ENCODE data around the gene ATF2. TPM values are rescaled to one million over a fixed set of nuclear protein-coding genes. Genes with fewer than 3 reads are reported as not detected.
A peak's percentile ranks its signal among the peaks of the same experiment; 100 is the strongest.

The ATF2 gene
- total and polyA plus RNA-seq, 2 of the 8 experiments (the other 6 are each of a cell fraction or from before 2014, with no cell fraction given), result 31.2 to 46.5 TPM

DNA sequence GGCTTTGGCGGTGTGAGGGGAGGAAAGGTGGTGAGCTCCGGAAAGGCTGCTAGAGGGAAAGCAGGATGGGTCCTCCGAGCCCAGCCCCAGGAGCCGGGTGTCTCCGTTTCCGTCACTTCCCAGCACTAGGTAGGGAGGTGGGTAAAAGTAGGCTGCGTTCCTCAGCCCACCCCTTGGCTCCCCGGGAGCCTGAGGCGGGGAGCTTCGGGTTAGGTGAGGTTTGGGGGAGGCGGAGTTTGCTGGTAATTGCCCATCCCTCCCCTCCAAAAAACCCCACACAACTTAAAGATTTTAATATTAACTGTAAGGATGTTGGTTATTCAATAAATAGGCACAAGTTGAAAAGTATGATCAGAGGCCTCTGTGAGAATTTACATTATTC, 552 bp upstream of the ATF2 start:
- no peak for FAIRE-seq
- POLR2A ChIA-PET (ENCODE audit: partially characterized antibody), result interaction anchor here (0.8 to 1.3 kb wide), 5 partner anchors 8 to 163 kb away, joined by 3 to 6 read pairs (median 3); partner anchors contain the start of gene CHN1
- H2AFZ ChIP-seq (ENCODE audit: low read length), result peak overlapping the region; percentile 61; the same call in 1 of the 2 replicates
- no peak for TF ChIP-seq EGR1 (IDR thresholded peaks at IDR 0.05; ENCODE audit: borderline replicate concordance, low read depth, low read length)
- TF ChIP-seq, protein P1, sequence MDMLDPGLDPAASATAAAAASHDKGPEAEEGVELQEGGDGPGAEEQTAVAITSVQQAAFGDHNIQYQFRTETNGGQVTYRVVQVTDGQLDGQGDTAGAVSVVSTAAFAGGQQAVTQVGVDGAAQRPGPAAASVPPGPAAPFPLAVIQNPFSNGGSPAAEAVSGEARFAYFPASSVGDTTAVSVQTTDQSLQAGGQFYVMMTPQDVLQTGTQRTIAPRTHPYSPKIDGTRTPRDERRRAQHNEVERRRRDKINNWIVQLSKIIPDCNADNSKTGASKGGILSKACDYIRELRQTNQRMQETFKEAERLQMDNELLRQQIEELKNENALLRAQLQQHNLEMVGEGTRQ (IDR thresholded peaks at IDR 0.05; ENCODE audit: low read length), result no peak
- TF ChIP-seq SIX5 (IDR thresholded peaks at IDR 0.05; ENCODE audit: low read depth, low read length), result no peak
- no peak for TF ChIP-seq FOSL1 (IDR thresholded peaks at IDR 0.05; ENCODE audit: insufficient read depth, low read depth, low read length)
- no peak for TF ChIP-seq GTF2F1 (IDR thresholded peaks at IDR 0.05; ENCODE audit: borderline replicate concordance, low read depth, low read length)
- peak in 1 of 2 experiments; percentile 62; a peak in 1 of 4 replicates for TF ChIP-seq SIN3A (conservative IDR thresholded peaks at IDR 0.05 in 1 of 2, IDR thresholded peaks at IDR 0.05 in 1 of 2; ENCODE audit: low read depth in 1 of 2, low read length in 2 of 2)
- TF ChIP-seq POLR2AphosphoS5 (IDR thresholded peaks at IDR 0.05; ENCODE audit: low read depth, low read length), result peak; percentile 79
- TF ChIP-seq HDAC2 (IDR thresholded peaks at IDR 0.05; ENCODE audit: borderline replicate concordance in 1 of 2, low read depth in 2 of 2, low read length in 2 of 2), result no peak
- TF ChIP-seq ZNF274 (IDR thresholded peaks at IDR 0.05; ENCODE audit: borderline replicate concordance, extremely low read depth, low read length), result no peak
- TF ChIP-seq ASH2L (IDR thresholded peaks at IDR 0.05; ENCODE audit: low read length), result no peak
- TF ChIP-seq KDM1A (IDR thresholded peaks at IDR 0.05; ENCODE audit: borderline replicate concordance, low read length), result no peak
- TF ChIP-seq SUZ12 (IDR thresholded peaks at IDR 0.05; ENCODE audit: low read length), result no peak

More for the DNA sequence above, 552 bp upstream of the ATF2 start:
- no peaks in the 10 kb centered on the region for H3K27me3 ChIP-seq (replicated peaks in 1 of 4; ENCODE audit: control insufficient read depth in 3 of 4, extremely low read depth in 1 of 4, insufficient read depth in 3 of 4, low read length in 3 of 4)
- H4K20me1 ChIP-seq (replicated peaks in 1 of 2; ENCODE audit: control insufficient read depth in 1 of 2, insufficient read depth in 2 of 2, low read length in 2 of 2), result no peaks in the 10 kb centered on the region
- H2BK20ac ChIP-seq (ENCODE audit: low read length), result no peak overlapping the region
- peak overlapping the region; percentile 81 to 96 (median 82) for H3K9ac ChIP-seq (replicated peaks in 1 of 4; ENCODE audit: extremely low read depth in 1 of 4, low read depth in 3 of 4, low read length in 3 of 4)
- H4K91ac ChIP-seq (replicated peaks; ENCODE audit: insufficient read length, low read length), result no peak overlapping the region
- no peak overlapping the region; the same call in 1 of the 2 replicates for H2BK5ac ChIP-seq (ENCODE audit: low read depth, low read length)
- peak overlapping the region; percentile 82 to 91 (median 88) for H3K4me3 ChIP-seq (ENCODE audit: extremely low read depth in 1 of 4, insufficient read depth in 2 of 4, low read depth in 3 of 4, low read length in 4 of 4)
- no peak overlapping the region for H2BK12ac ChIP-seq (ENCODE audit: low read depth, low read length)
- H3K36me3 ChIP-seq (ENCODE audit: control insufficient read depth in 2 of 4, insufficient read depth in 4 of 4, low read length in 3 of 4), result no peaks in the 10 kb centered on the region; a peak in 1 of 8 replicates
- H3K4me1 ChIP-seq (replicated peaks in 1 of 4; ENCODE audit: control insufficient read depth in 3 of 4, insufficient read depth in 4 of 4, low read length in 3 of 4), result no peaks in the 10 kb centered on the region
- 2% methylated on average over 7 of the region's 11 CpGs; no CpG with 5 or more reads in 1 of the 2 experiments for WGBS, 2 experiments (ENCODE audit: extremely low coverage in 1 of 2, insufficient coverage in 1 of 2, insufficient read length in 1 of 2, insufficient replicate concordance in 2 of 2, low coverage in 1 of 2, low lambda C conversion rate in 2 of 2, missing lambda C conversion rate in 1 of 2)
- H3K79me2 ChIP-seq (ENCODE audit: control insufficient read depth in 1 of 2, insufficient read depth in 2 of 2, low read length in 2 of 2), result peaks cover 12 to 47% of the 10 kb centered on the region in 2 experiments
- H4K8ac ChIP-seq (ENCODE audit: extremely low read depth, insufficient read depth, low read length), result peak overlapping the region; percentile 96; the same call in 1 of the 2 replicates
- H3K18ac ChIP-seq (ENCODE audit: extremely low read depth, low read length), result peak overlapping the region; percentile 60; the same call in 1 of the 2 replicates
- H4K5ac ChIP-seq (ENCODE audit: insufficient read length, low read depth, low read length), result peak overlapping the region; percentile 87
- CTCF ChIA-PET (ENCODE audit: partially characterized antibody), result interaction anchor here (0.6 kb wide), 1 partner anchor 11 kb away, joined by 3 read pairs; no protein-coding TSS in a partner anchor
- H3K79me1 ChIP-seq (ENCODE audit: low read depth, low read length), result no peaks in the 10 kb centered on the region; the same call in 1 of the 2 replicates
- peak overlapping the region; percentile 66; the same call in 1 of the 2 replicates for H3K27ac ChIP-seq (ENCODE audit: low read depth, low read length)
- H2AK5ac ChIP-seq (ENCODE audit: low read depth, low read length), result no peak overlapping the region
- no peaks in the 10 kb centered on the region for H3K23me2 ChIP-seq (ENCODE audit: low read depth, low read length)
- no peaks in the 10 kb centered on the region; a peak in 1 of 4 replicates for H3K9me3 ChIP-seq (ENCODE audit: insufficient read depth in 2 of 2, low read depth in 1 of 2, low read length in 1 of 2)
- no peak overlapping the region for H2BK120ac ChIP-seq (replicated peaks; ENCODE audit: low read depth, low read length)
- DNase-seq (ENCODE audit: low read depth in 1 of 2, low spot score in 2 of 2), result no peak
- no peak overlapping the region for H3K14ac ChIP-seq (ENCODE audit: insufficient read length)
- H3K4ac ChIP-seq (replicated peaks; ENCODE audit: insufficient read length, low read depth, low read length), result no peak overlapping the region
- no peak overlapping the region for H3K23ac ChIP-seq (ENCODE audit: insufficient read length)
- peak overlapping the region; percentile 58 to 83 for H3K4me2 ChIP-seq (ENCODE audit: insufficient read depth in 1 of 2, low read depth in 2 of 2, low read length in 2 of 2)
- no peak overlapping the region for H2BK15ac ChIP-seq (ENCODE audit: low read length)
- H3K56ac ChIP-seq (replicated peaks; ENCODE audit: insufficient read length, low read depth, low read length), result peak overlapping the region; percentile 85
